Measurements from ENCODE around the gene FOXJ1.

GRCh38 chr17:76139801-76140660 is 1.0 kb downstream of the FOXJ1 start:
- no peak for TF ChIP-seq NR1H2 (CRISPR knock-in tag; IDR thresholded peaks at IDR 0.05; ENCODE audit: borderline replicate concordance, low read depth)
- TF ChIP-seq AFF4 (CRISPR knock-in tag; IDR thresholded peaks at IDR 0.05) = no peak
- TF ChIP-seq POLR2A (IDR thresholded peaks at IDR 0.05; ENCODE audit: insufficient read depth in 1 of 2, low read depth in 2 of 2, low read length in 2 of 2) = no peak
- no peak for TF ChIP-seq TARDBP (CRISPR knock-in tag; IDR thresholded peaks at IDR 0.05)
- TF ChIP-seq BRD4 (CRISPR knock-in tag; IDR thresholded peaks at IDR 0.05) = no peak
- TF ChIP-seq ARNT (IDR thresholded peaks at IDR 0.05) = no peak
- no peak for TF ChIP-seq HNF1A (IDR thresholded peaks at IDR 0.05; ENCODE audit: low read depth)
- TF ChIP-seq HNF1A (CRISPR knock-in tag; IDR thresholded peaks at IDR 0.05; ENCODE audit: borderline replicate concordance) = no peak
- TF ChIP-seq MAZ (IDR thresholded peaks at IDR 0.05; ENCODE audit: borderline replicate concordance, low read depth, low read length) = no peak
- TF ChIP-seq MAZ (CRISPR knock-in tag; IDR thresholded peaks at IDR 0.05; ENCODE audit: low read depth) = no peak
- no peak for TF ChIP-seq CTCF (CRISPR knock-in tag; IDR thresholded peaks at IDR 0.05)
- TF ChIP-seq TMF1 (CRISPR knock-in tag; IDR thresholded peaks at IDR 0.05; ENCODE audit: low read depth) = no peak
- TF ChIP-seq EP300 (IDR thresholded peaks at IDR 0.05; ENCODE audit: low read depth in 2 of 2, low read length in 2 of 2) = no peak
- TF ChIP-seq EP300 (CRISPR knock-in tag; IDR thresholded peaks at IDR 0.05; ENCODE audit: borderline replicate concordance) = no peak
